Neural cell (in vitro differentiated cells): ENCODE results near the gene RASA4B. TPM values are rescaled to one million over a fixed set of nuclear protein-coding genes. Genes with fewer than 3 reads are reported as not detected.

Experiments
- H2AFZ ChIP-seq: fragments of 200-600, 300-800 bp; sonication (generic), shearing (Covaris generic); 2 replicates; pipeline ENCODE4 v1.6.0; 2014; ENCODE audit warnings: low read depth, mild to moderate bottlenecking, antibody characterized with exemption, low read length, moderate library complexity
- H3F3A ChIP-seq: fragments of 200-600 bp; shearing (Covaris generic); 2 replicates; pipeline ENCODE4 v1.6.1; 2016; ENCODE audit warnings: mild to moderate bottlenecking, moderate library complexity, mixed read lengths, antibody characterized with exemption, low read length; ENCODE audit not compliant: insufficient read depth, poor library complexity, severe bottlenecking
- H3K27ac ChIP-seq: fragments of 200-600, 300-800 bp; sonication (generic), shearing (Covaris generic); 2 replicates; pipeline ENCODE4 v1.5.1; 2014; ENCODE audit warnings: mild to moderate bottlenecking, low read length, moderate library complexity
- H3K27me3 ChIP-seq: fragments of 300-800, 200-600 bp; sonication (generic), shearing (Covaris generic); 2 replicates; pipeline ENCODE4 v1.6.0; 2014; ENCODE audit warnings: mild to moderate bottlenecking, low read depth, low read length, moderate library complexity; ENCODE audit not compliant: insufficient read depth
- H3K36me3 ChIP-seq: fragments of 300-800, 200-600 bp; sonication (generic), shearing (Covaris generic); 2 replicates; pipeline ENCODE4 v1.5.1; 2014; ENCODE audit warnings: mild to moderate bottlenecking, antibody characterized with exemption, low read length, moderate library complexity; ENCODE audit not compliant: insufficient read depth
- H3K4me2 ChIP-seq: fragments of 300-800, 200-600 bp; sonication (generic), shearing (Covaris generic); 2 replicates; pipeline ENCODE4 v1.6.0; 2014; ENCODE audit warnings: mild to moderate bottlenecking, low read length
- H3K4me3 ChIP-seq: fragments of 300-800, 200-600 bp; sonication (generic), shearing (Covaris generic); 2 replicates; pipeline ENCODE4 v1.5.1; 2014; ENCODE audit warnings: mild to moderate bottlenecking, low read length, moderate library complexity
- H3K79me2 ChIP-seq: fragments of 200-600 bp; shearing (Covaris generic); replicated peaks from 2 replicates; pipeline ENCODE4 v1.6.0; 2014; ENCODE audit warnings: mild to moderate bottlenecking, low read length, moderate library complexity; ENCODE audit not compliant: insufficient read depth
- H3K9ac ChIP-seq: fragments of 300-800, 200-600 bp; sonication (generic), shearing (Covaris generic); 2 replicates; pipeline ENCODE4 v1.6.1; 2016; ENCODE audit warnings: mild to moderate bottlenecking, low read length, mixed read lengths
- H3K9me2 ChIP-seq: fragments of 200-600 bp; shearing (Covaris generic); 2 replicates; pipeline ENCODE4 v1.6.1; 2016; ENCODE audit warnings: mild to moderate bottlenecking, low read length, mixed read lengths; ENCODE audit not compliant: insufficient read depth
- H3K9me3 ChIP-seq: fragments of 200-600, 300-800 bp; sonication (generic), shearing (Covaris generic); 2 replicates; pipeline ENCODE4 v1.6.1; 2016; ENCODE audit warnings: mild to moderate bottlenecking, mixed run types, low read length, moderate library complexity, mixed read lengths
- H4K20me1 ChIP-seq: fragments of 200-600 bp; shearing (Covaris generic); 2 replicates; pipeline ENCODE4 v1.6.1; 2016; ENCODE audit warnings: mild to moderate bottlenecking, mixed run types; ENCODE audit not compliant: insufficient read depth
- EP300 ChIP-seq: fragments of 450-650 bp; conservative IDR thresholded peaks from 2 replicates; pipeline ENCODE4 v1.6.1; 2014; ENCODE audit warnings: antibody characterized with exemption, mild to moderate bottlenecking, moderate library complexity; ENCODE audit not compliant: poor library complexity, severe bottlenecking
- EZH2 ChIP-seq: fragments of 200-600, 300-800 bp; shearing (Covaris generic), sonication (generic); IDR thresholded peaks from 2 replicates; pipeline ENCODE4 v1.6.1; 2014; ENCODE audit warnings: antibody characterized with exemption, low read length, borderline replicate concordance, mild to moderate bottlenecking; ENCODE audit not compliant: insufficient read depth, poor library complexity, severe bottlenecking
- MXI1 ChIP-seq: fragments of 450-650 bp; conservative IDR thresholded peaks from 2 replicates; pipeline ENCODE4 v1.6.1; 2014; ENCODE audit warnings: antibody characterized with exemption, mild to moderate bottlenecking; ENCODE audit not compliant: poor library complexity, severe bottlenecking
- POLR2AphosphoS5 ChIP-seq: IDR thresholded peaks from 2 replicates; pipeline ENCODE4 v1.6.1; 2012
- RAD21 ChIP-seq: fragments of 450-650 bp; conservative IDR thresholded peaks from 2 replicates; pipeline ENCODE4 v1.6.1; 2014; ENCODE audit warnings: antibody characterized with exemption, mild to moderate bottlenecking, moderate library complexity
- SMC3 ChIP-seq: fragments of 450-650 bp; conservative IDR thresholded peaks from 2 replicates; pipeline ENCODE4 v1.6.1; 2014; ENCODE audit warnings: antibody characterized with exemption, mild to moderate bottlenecking, moderate library complexity; ENCODE audit not compliant: poor library complexity
- TAF1 ChIP-seq: IDR thresholded peaks from 2 replicates; pipeline ENCODE4 v1.6.1; 2012; ENCODE audit warnings: low read depth
- polyA plus RNA-seq: library from polyadenylated mRNA; depleted of rRNA; stranded (reverse); fragments of >200 nt; gene quantifications from 2 replicates; pipeline ENCODE4 v1.2.3, GENCODE V29; 2014
- TF ChIP-seq, protein P1 (sequence below): fragments of 450-650 bp; IDR thresholded peaks from 2 replicates; pipeline ENCODE4 v1.5.1; 2014; ENCODE audit warnings: antibody characterized with exemption, mild to moderate bottlenecking, moderate library complexity; ENCODE audit not compliant: poor library complexity, severe bottlenecking
- TF ChIP-seq, protein P2 (sequence below): IDR thresholded peaks from 2 replicates; pipeline ENCODE4 v1.6.1; 2012; ENCODE audit warnings: borderline replicate concordance

The RASA4B gene
- polyA plus RNA-seq, 1 donor from 2014 or later = 31.9 TPM

DNA sequence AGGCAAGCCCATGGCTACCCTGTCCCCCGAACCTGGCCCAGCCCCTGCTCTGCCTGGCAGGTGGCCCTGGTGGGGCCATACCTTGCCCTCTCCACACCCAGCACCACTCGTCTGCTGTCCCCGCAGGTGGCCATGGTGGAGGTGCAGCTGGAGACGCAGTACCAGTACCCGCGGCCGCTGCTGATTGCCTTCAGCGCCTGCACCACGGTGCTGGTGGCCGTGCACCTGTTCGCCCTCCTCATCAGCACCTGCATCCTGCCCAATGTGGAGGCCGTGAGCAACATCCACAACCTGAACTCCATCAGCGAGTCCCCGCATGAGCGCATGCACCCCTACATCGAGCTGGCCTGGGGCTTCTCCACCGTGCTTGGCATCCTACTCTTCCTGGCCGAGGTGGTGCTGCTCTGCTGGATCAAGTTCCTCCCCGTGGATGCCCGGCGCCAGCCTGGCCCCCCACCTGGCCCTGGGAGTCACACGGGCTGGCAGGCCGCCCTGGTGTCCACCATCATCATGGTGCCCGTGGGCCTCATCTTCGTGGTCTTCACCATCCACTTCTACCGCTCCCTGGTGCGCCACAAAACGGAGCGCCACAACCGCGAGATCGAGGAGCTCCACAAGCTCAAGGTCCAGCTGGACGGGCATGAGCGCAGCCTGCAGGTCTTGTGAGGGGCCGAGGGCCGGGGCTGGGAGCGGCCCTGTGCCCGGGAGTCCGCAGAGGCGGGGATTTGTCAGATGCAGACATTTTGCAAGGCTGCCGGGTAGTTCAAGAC is 71.0 kb downstream of the RASA4B start:
- Histone ChIP-seq H3K9me3 (no peaks in the 10 kb centered on the region), H3K4me2 (no peak overlapping the region), H3K79me2 (no peaks in the 10 kb centered on the region), H3K9me2 (no peaks in the 10 kb centered on the region), H3K9ac (no peak overlapping the region), H3K27me3 (no peaks in the 10 kb centered on the region), H3K27ac (no peak overlapping the region), H3K4me3 (no peak overlapping the region), H2AFZ (no peak overlapping the region), H4K20me1 (no peaks in the 10 kb centered on the region), H3K36me3 (no peaks in the 10 kb centered on the region), H3F3A (no peaks in the 10 kb centered on the region)
- TF ChIP-seq TAF1 = no peak
- no peak for TF ChIP-seq EZH2
- TF ChIP-seq EP300 = no peak
- no peak for TF ChIP-seq RAD21
- TF ChIP-seq, protein P1, sequence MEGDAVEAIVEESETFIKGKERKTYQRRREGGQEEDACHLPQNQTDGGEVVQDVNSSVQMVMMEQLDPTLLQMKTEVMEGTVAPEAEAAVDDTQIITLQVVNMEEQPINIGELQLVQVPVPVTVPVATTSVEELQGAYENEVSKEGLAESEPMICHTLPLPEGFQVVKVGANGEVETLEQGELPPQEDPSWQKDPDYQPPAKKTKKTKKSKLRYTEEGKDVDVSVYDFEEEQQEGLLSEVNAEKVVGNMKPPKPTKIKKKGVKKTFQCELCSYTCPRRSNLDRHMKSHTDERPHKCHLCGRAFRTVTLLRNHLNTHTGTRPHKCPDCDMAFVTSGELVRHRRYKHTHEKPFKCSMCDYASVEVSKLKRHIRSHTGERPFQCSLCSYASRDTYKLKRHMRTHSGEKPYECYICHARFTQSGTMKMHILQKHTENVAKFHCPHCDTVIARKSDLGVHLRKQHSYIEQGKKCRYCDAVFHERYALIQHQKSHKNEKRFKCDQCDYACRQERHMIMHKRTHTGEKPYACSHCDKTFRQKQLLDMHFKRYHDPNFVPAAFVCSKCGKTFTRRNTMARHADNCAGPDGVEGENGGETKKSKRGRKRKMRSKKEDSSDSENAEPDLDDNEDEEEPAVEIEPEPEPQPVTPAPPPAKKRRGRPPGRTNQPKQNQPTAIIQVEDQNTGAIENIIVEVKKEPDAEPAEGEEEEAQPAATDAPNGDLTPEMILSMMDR = no peak
- TF ChIP-seq SMC3 = no peak
- TF ChIP-seq POLR2AphosphoS5 = no peak
- TF ChIP-seq, protein P2, sequence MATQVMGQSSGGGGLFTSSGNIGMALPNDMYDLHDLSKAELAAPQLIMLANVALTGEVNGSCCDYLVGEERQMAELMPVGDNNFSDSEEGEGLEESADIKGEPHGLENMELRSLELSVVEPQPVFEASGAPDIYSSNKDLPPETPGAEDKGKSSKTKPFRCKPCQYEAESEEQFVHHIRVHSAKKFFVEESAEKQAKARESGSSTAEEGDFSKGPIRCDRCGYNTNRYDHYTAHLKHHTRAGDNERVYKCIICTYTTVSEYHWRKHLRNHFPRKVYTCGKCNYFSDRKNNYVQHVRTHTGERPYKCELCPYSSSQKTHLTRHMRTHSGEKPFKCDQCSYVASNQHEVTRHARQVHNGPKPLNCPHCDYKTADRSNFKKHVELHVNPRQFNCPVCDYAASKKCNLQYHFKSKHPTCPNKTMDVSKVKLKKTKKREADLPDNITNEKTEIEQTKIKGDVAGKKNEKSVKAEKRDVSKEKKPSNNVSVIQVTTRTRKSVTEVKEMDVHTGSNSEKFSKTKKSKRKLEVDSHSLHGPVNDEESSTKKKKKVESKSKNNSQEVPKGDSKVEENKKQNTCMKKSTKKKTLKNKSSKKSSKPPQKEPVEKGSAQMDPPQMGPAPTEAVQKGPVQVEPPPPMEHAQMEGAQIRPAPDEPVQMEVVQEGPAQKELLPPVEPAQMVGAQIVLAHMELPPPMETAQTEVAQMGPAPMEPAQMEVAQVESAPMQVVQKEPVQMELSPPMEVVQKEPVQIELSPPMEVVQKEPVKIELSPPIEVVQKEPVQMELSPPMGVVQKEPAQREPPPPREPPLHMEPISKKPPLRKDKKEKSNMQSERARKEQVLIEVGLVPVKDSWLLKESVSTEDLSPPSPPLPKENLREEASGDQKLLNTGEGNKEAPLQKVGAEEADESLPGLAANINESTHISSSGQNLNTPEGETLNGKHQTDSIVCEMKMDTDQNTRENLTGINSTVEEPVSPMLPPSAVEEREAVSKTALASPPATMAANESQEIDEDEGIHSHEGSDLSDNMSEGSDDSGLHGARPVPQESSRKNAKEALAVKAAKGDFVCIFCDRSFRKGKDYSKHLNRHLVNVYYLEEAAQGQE = no peak
- TF ChIP-seq MXI1 = no peak

DNA sequence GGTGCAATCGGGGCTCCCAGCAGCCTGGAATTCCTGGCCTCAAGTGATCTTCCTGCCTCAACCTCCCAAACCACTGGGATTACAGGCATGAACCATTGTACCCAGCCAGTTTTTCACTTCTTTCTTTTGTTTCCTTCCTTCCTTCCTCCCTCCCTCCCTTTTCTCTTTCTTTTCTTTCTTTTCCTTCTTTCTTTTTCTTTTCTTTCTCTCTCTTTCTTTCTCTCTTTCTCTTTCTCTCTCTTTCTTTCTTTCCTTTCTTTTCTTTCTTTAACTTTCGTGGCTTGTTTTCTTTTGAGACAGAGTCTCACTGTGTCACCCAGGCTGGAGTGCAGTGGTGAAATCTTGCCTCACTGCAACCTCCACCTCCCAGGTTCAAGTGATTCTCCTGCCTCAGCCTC is 71.9 kb downstream of the RASA4B start:
- Histone ChIP-seq H3K9ac (no peak overlapping the region), H3K4me2 (no peak overlapping the region), H3K9me2 (no peaks in the 10 kb centered on the region), H4K20me1 (no peaks in the 10 kb centered on the region), H3F3A (no peaks in the 10 kb centered on the region), H3K27me3 (no peaks in the 10 kb centered on the region), H3K9me3 (no peaks in the 10 kb centered on the region), H3K4me3 (no peak overlapping the region), H3K27ac (no peak overlapping the region), H3K79me2 (no peaks in the 10 kb centered on the region), H3K36me3 (no peaks in the 10 kb centered on the region), H2AFZ (no peak overlapping the region)
- TF ChIP-seq RAD21 (no peak), POLR2AphosphoS5 (no peak)
